OCI-LY7 (cell line): Measurements from ENCODE around the gene PITPNM3. TPM values are rescaled to one million over a fixed set of nuclear protein-coding genes. Genes with fewer than 3 reads are reported as not detected.

Experiments used
- BruUV-seq: library from RNA; stranded (reverse); fragments of 400-500 nt; replicated peaks from 2 replicates; lab custom pipeline; 2021; lab: Mats Ljungman, UMichigan
- CTCF ChIA-PET: fragments of 300-600 bp; sonication (Branson Sonifier 250); formaldehyde crosslinking; loops from one replicate; lab custom pipeline; 2022; ENCODE audit warnings: antibody characterized with exemption; ENCODE audit not compliant: unreplicated experiment; lab: Charles Lee
- POLR2A ChIA-PET: fragments of 300-600 bp; sonication (Branson Sonifier 250); formaldehyde crosslinking; loops from one replicate; lab custom pipeline; 2022; ENCODE audit warnings: antibody characterized with exemption; lab: Charles Lee
- DNase-seq: peaks from one replicate; pipeline ENCODE4 v3.0.0-alpha.2; 2015; ENCODE audit warnings: low spot score
- H2AFZ ChIP-seq: fragments of 200-600 bp; sonication (generic), shearing (Covaris generic); 2 replicates; pipeline ENCODE4 v1.6.1; 2014; ENCODE audit warnings: mild to moderate bottlenecking, antibody characterized with exemption, low read length, moderate library complexity
- H3K27ac ChIP-seq: fragments of 200-600 bp; sonication (generic); 2 replicates; pipeline ENCODE4 v1.5.1; 2014; ENCODE audit warnings: mixed run types, low read depth, mild to moderate bottlenecking, moderate library complexity, low read length, inconsistent platforms; ENCODE audit not compliant: poor library complexity, severe bottlenecking
- H3K36me3 ChIP-seq: fragments of 200-600 bp; sonication (generic); 2 replicates; pipeline ENCODE4 v1.6.1; 2014; ENCODE audit warnings: mild to moderate bottlenecking, antibody characterized with exemption, low read length, moderate library complexity, mixed read lengths; ENCODE audit not compliant: insufficient read depth
- H3K4me1 ChIP-seq: fragments of 200-600 bp; sonication (generic); 2 replicates; pipeline ENCODE4 v1.5.1; 2014; ENCODE audit warnings: mild to moderate bottlenecking, low read length; ENCODE audit not compliant: insufficient read depth, poor library complexity, severe bottlenecking
- H3K4me2 ChIP-seq: fragments of 200-600 bp; sonication (generic); 2 replicates; pipeline ENCODE4 v1.6.1; 2014; ENCODE audit warnings: mild to moderate bottlenecking, low read length
- H3K4me3 ChIP-seq: fragments of 200-600 bp; sonication (generic); 2 replicates; pipeline ENCODE4 v1.5.1; 2014; ENCODE audit warnings: mild to moderate bottlenecking, low read depth, low read length; ENCODE audit not compliant: poor library complexity, severe bottlenecking
- H3K79me2 ChIP-seq: fragments of 200-600 bp; sonication (generic); 2 replicates; pipeline ENCODE4 v1.6.1; 2016; ENCODE audit warnings: low read depth, mild to moderate bottlenecking, low read length, moderate library complexity, mixed read lengths; ENCODE audit not compliant: insufficient read depth
- H3K9me2 ChIP-seq: fragments of 200-600 bp; sonication (generic); 2 replicates; pipeline ENCODE4 v1.6.1; 2016; ENCODE audit warnings: mild to moderate bottlenecking, low read length, mixed read lengths; ENCODE audit not compliant: insufficient read depth
- H3K9me3 ChIP-seq: fragments of 200-600 bp; sonication (generic); 2 replicates; pipeline ENCODE4 v1.6.1; 2014; ENCODE audit warnings: mild to moderate bottlenecking, mixed run types, low read length, mixed read lengths
- H4K20me1 ChIP-seq: fragments of 200-600 bp; sonication (generic); 2 replicates; pipeline ENCODE4 v1.6.1; 2014; ENCODE audit warnings: mild to moderate bottlenecking, antibody characterized with exemption, low read length, moderate library complexity, mixed read lengths; ENCODE audit not compliant: insufficient read depth
- CTCF ChIP-seq: fragments of 200-600 bp; sonication (generic); conservative IDR thresholded peaks from 2 replicates; pipeline ENCODE4 v1.5.1; 2014; ENCODE audit warnings: mild to moderate bottlenecking, antibody characterized with exemption, low read length, moderate library complexity, mixed read lengths
- EZH2phosphoT487 ChIP-seq: fragments of 200-600 bp; sonication (generic); IDR thresholded peaks from 2 replicates; pipeline ENCODE4 v1.6.1; 2018; ENCODE audit warnings: low read depth, borderline replicate concordance, mild to moderate bottlenecking, mixed run types, antibody characterized with exemption, low read length, moderate library complexity, mixed read lengths
- intact Hi-C: fragments of 100-400 bp; cut with micrococcal nuclease; formaldehyde crosslinking; loops from one replicate; pipeline ENCODE4 v1.10.0; 2022; ENCODE audit not compliant: unreplicated experiment
- total RNA-seq, 2 experiments: library from RNA; depleted of rRNA in 1 of 2; stranded (reverse); fragments of >200 nt in 1 of 2; shearing (Covaris generic) in 1 of 2; gene quantifications; 2 replicates each; pipeline ENCODE4 v1.2.3, GENCODE V29; 2014 to 2022

PITPNM3 gene
- total RNA-seq, 2 experiments from 2014 or later, result 0.76 to 1.6 TPM

GRCh38 chr17:6461246-6461645 lies 95.1 kb downstream of the PITPNM3 start:
- Histone ChIP-seq H3K9me3 (no peaks in the 10 kb centered on the region), H3K4me2 (no peak overlapping the region), H4K20me1 (no peaks in the 10 kb centered on the region), H3K27ac (no peak overlapping the region), H3K9me2 (no peaks in the 10 kb centered on the region), H3K4me1 (peaks cover 7% of the 10 kb centered on the region), H3K4me3 (no peak overlapping the region), H2AFZ (no peak overlapping the region), H3K79me2 (no peaks in the 10 kb centered on the region), H3K36me3 (no peaks in the 10 kb centered on the region)
- no peak for TF ChIP-seq CTCF
- TF ChIP-seq EZH2phosphoT487, result no peak
- POLR2A ChIA-PET, result no interaction called here
- CTCF ChIA-PET, result no interaction called here
- intact Hi-C loops, result no loop called here
- BruUV-seq, result no TSS peak
- no peak for DNase-seq

GRCh38 chr17:6460531-6461161 lies 95.7 kb downstream of the PITPNM3 start:
- Histone ChIP-seq H3K4me1 (peaks cover 9% of the 10 kb centered on the region), H4K20me1 (no peaks in the 10 kb centered on the region), H3K4me3 (no peak overlapping the region), H3K9me2 (no peaks in the 10 kb centered on the region), H3K4me2 (no peak overlapping the region), H3K9me3 (no peaks in the 10 kb centered on the region), H3K27ac (no peak overlapping the region), H3K36me3 (no peaks in the 10 kb centered on the region), H3K79me2 (no peaks in the 10 kb centered on the region), H2AFZ (no peak overlapping the region)
- TF ChIP-seq CTCF (no peak), EZH2phosphoT487 (no peak)
- CTCF ChIA-PET, result no interaction called here
- DNase-seq, result no peak
- intact Hi-C loops, result no loop called here
- POLR2A ChIA-PET, result no interaction called here
- BruUV-seq, result no TSS peak

- TF ChIP-seq CTCF, result no peak
- no peak for TF ChIP-seq EZH2phosphoT487
- Histone ChIP-seq H3K36me3 (no peaks in the 10 kb centered on the region), H3K9me2 (no peaks in the 10 kb centered on the region), H3K79me2 (no peaks in the 10 kb centered on the region), H3K4me3 (no peak overlapping the region), H3K4me2 (no peak overlapping the region), H4K20me1 (no peaks in the 10 kb centered on the region), H3K9me3 (no peaks in the 10 kb centered on the region), H2AFZ (no peak overlapping the region), H3K4me1 (peaks cover 15% of the 10 kb centered on the region), H3K27ac (no peak overlapping the region)
- ChIA-PET CTCF (no interaction called here), POLR2A (no interaction called here)
- DNase-seq, result no peak
- intact Hi-C loops, result no loop called here
- no TSS peak for BruUV-seq
These were observed 97.8 kb downstream of the PITPNM3 start for GRCh38 chr17:6458460-6458950.
